Measurements from ENCODE around the gene PPA2. TPM values are rescaled to one million over a fixed set of nuclear protein-coding genes. Genes with fewer than 3 reads are reported as not detected.

Gene PPA2
- total RNA-seq, 1 experiment from 2014 or later: 54.6 TPM

DNA sequence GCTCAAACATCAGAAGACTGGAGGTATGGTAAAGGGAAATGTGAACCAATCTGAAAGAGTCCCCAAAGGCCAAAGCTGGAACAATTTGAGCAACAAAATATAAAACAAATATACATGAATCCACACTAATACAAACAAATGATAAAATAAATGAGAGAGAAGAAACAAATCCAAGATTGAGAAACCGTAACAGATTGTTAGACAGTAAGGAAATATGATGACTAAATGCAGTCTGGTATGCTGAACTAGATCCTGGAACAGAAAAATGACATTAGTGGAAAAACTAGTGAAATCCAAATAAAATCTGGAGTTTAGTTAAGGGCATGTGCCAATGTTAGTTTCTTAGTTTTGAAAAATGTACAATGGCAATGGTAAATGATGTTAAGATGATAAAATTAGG lies 15.9 kb downstream of the PPA2 start:
- no peak for ATAC-seq

DNA sequence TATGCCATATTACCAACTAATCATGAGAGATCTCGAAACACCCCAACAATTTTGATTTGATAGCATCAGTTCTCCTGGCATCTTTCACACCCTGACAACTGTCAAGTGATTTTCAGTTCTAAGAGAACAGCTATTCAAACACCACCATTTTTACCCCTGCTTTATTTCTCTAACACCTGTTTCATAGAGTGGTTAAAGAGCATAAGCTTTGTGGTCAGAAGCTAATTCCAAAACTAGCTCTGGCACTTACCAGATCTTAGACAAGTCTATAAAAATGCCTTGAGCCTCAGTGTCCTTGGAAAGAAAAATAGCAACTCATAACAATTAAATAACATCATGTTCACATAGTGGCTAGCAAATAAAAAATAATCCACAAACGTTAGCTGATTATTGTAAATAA lies 17.9 kb downstream of the PPA2 start:
- intact Hi-C loops (cut with micrococcal nuclease; ENCODE audit: unreplicated experiment) (no loop called here), in situ Hi-C loops (cut with HindIII; ENCODE audit: low pct_unique_long_range_greater_than_20kb, low sequenced_read_pairs) (no loop called here)
- no peak overlapping the region for H3K27ac ChIP-seq (ENCODE audit: low read length)
- no peaks in the 10 kb centered on the region for H3K36me3 ChIP-seq (ENCODE audit: control insufficient read depth, insufficient read depth, low read length)
- no peak for ATAC-seq
- DNase-seq (ENCODE audit: low read depth, low spot score): no peak
- POLR2A ChIA-PET: interaction anchor here (0.6 kb wide), 1 partner anchor 16 kb away, joined by 3 read pairs; no protein-coding TSS in a partner anchor
- H3K27me3 ChIP-seq (ENCODE audit: control insufficient read depth, insufficient read depth, low read length): no peaks in the 10 kb centered on the region
- H3K4me1 ChIP-seq (ENCODE audit: control insufficient read depth, insufficient read depth, low read length): no peaks in the 10 kb centered on the region
- no peak overlapping the region for H3K4me3 ChIP-seq (ENCODE audit: low read depth in 2 of 2, low read length in 2 of 2)
- TF ChIP-seq POLR2AphosphoS5 (IDR thresholded peaks at IDR 0.05; ENCODE audit: low read depth, low read length): no peak
- TF ChIP-seq, protein P1, sequence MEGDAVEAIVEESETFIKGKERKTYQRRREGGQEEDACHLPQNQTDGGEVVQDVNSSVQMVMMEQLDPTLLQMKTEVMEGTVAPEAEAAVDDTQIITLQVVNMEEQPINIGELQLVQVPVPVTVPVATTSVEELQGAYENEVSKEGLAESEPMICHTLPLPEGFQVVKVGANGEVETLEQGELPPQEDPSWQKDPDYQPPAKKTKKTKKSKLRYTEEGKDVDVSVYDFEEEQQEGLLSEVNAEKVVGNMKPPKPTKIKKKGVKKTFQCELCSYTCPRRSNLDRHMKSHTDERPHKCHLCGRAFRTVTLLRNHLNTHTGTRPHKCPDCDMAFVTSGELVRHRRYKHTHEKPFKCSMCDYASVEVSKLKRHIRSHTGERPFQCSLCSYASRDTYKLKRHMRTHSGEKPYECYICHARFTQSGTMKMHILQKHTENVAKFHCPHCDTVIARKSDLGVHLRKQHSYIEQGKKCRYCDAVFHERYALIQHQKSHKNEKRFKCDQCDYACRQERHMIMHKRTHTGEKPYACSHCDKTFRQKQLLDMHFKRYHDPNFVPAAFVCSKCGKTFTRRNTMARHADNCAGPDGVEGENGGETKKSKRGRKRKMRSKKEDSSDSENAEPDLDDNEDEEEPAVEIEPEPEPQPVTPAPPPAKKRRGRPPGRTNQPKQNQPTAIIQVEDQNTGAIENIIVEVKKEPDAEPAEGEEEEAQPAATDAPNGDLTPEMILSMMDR (IDR thresholded peaks at IDR 0.05): no peak
- no peak for TF ChIP-seq SIN3A (IDR thresholded peaks at IDR 0.05; ENCODE audit: borderline replicate concordance, insufficient read depth, low read depth, low read length)
- no peak for TF ChIP-seq REST (IDR thresholded peaks at IDR 0.05; ENCODE audit: insufficient read depth in 1 of 2, low read depth in 2 of 2, low read length in 1 of 2)
- no peak for TF ChIP-seq TCF7L2 (IDR thresholded peaks at IDR 0.05; ENCODE audit: low read depth, low read length)
- no peaks in the 10 kb centered on the region for H3K9me3 ChIP-seq (ENCODE audit: control insufficient read depth, insufficient read depth, low read depth, low read length)
- CTCF ChIA-PET: no interaction called here
- BruUV-seq (replicated peaks): no TSS peak

More for the DNA sequence above, 15.9 kb downstream of the PPA2 start:
- Histone ChIP-seq H3K27ac (ENCODE audit: low read length) (no peak overlapping the region), H3K4me1 (ENCODE audit: control insufficient read depth, insufficient read depth, low read length) (no peaks in the 10 kb centered on the region), H3K4me3 (ENCODE audit: low read depth in 2 of 2, low read length in 2 of 2) (no peak overlapping the region), H3K36me3 (ENCODE audit: control insufficient read depth, insufficient read depth, low read length) (no peaks in the 10 kb centered on the region), H3K27me3 (ENCODE audit: control insufficient read depth, insufficient read depth, low read length) (no peaks in the 10 kb centered on the region), H3K9me3 (ENCODE audit: control insufficient read depth, insufficient read depth, low read depth, low read length) (no peaks in the 10 kb centered on the region)
- BruUV-seq (replicated peaks): no TSS peak
- intact Hi-C loops (cut with micrococcal nuclease; ENCODE audit: unreplicated experiment): no loop called here
- TF ChIP-seq REST (IDR thresholded peaks at IDR 0.05; ENCODE audit: insufficient read depth in 1 of 2, low read depth in 2 of 2, low read length in 1 of 2) (no peak), TCF7L2 (IDR thresholded peaks at IDR 0.05; ENCODE audit: low read depth, low read length) (no peak), SIN3A (IDR thresholded peaks at IDR 0.05; ENCODE audit: borderline replicate concordance, insufficient read depth, low read depth, low read length) (no peak), POLR2AphosphoS5 (IDR thresholded peaks at IDR 0.05; ENCODE audit: low read depth, low read length) (no peak)
- TF ChIP-seq, protein P1 (IDR thresholded peaks at IDR 0.05): no peak
- no peak for DNase-seq (ENCODE audit: low read depth, low spot score)
- in situ Hi-C loops (cut with HindIII; ENCODE audit: low pct_unique_long_range_greater_than_20kb, low sequenced_read_pairs): no loop called here
- ChIA-PET POLR2A (no interaction called here), CTCF (no interaction called here)
